NK-92 (cell line): ENCODE results near the gene CFAP58.

Experiments used
- DNase-seq: peaks from one replicate; lab custom pipeline; 2025; ENCODE audit not compliant: unreplicated experiment; lab: John Stamatoyannopoulos, UW

Gene CFAP58

DNA sequence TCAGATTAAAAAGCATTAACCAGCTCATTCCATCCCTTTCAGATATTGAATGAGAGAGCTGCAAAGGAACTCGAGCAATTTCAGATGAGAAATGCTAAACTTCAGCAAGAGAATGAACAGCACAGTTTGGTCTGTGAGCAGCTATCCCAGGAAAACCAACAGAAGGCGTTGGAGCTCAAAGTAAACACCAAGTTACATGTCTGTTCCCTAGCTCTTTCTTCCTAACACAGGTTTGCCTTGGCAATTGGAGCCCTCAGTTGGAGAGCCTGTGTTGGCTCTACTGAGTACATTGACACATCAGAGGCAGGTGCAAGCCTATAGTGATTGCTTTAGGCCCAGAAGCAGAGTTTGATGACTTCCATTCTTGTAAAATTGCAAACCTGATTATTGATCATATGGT lies 14.7 kb downstream of the CFAP58 start:
- DNase-seq = no peak

GRCh38 chr10:104371753-104372152 lies 18.1 kb downstream of the CFAP58 start:
- no peak for DNase-seq

- DNase-seq = no peak
Observed at GRCh38 chr10:104374591-104374990, 21.0 kb downstream of the CFAP58 start.

DNA sequence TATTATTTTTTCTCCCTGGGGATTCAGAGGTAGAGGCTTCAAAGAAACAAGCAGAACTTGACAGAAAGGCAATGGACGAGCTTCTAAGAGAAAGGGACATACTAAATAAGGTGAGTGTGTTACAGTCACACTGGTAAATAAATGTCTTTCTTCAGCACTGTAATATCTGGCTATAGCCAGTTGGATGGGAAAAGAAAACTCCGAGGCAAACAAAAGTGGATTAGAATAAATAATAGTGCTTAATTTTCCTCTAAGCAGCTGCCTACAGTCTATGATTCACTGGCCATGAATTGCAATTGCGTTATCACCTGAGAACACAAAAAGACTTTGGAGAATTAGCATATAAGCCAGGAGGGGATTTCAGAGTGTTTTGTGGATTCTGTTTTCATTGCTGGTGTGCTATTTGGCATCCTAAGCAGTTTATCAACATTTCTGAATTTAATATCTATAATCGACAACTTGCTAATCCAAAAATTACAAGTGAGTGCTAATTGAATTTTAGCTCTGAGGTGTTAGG lies 23.2 kb downstream of the CFAP58 start:
- DNase-seq = no peak

- no peak for DNase-seq
Observed at GRCh38 chr10:104380336-104380735, 26.7 kb downstream of the CFAP58 start.

- DNase-seq = no peak
Observed at GRCh38 chr10:104387130-104387888, 33.7 kb downstream of the CFAP58 start.

DNA sequence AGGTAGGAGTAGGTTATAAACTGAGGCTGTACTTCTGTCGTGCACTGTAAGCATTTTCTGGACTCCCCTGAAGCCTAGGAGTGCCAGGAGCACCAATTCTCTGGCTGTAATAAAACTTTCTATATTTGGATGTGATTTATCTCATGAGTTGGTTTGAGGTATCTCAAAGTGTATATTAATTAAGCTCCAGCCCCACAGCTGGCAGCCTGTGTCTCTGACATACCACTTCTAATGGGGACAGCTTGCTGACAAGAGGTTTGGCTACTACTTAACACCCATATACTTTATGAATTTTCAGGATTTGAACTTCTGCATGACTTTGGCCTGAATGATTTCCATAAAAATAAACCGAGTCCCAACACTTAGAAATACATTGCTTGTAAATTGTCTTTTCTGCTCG lies 35.2 kb downstream of the CFAP58 start:
- DNase-seq = no peak

DNA sequence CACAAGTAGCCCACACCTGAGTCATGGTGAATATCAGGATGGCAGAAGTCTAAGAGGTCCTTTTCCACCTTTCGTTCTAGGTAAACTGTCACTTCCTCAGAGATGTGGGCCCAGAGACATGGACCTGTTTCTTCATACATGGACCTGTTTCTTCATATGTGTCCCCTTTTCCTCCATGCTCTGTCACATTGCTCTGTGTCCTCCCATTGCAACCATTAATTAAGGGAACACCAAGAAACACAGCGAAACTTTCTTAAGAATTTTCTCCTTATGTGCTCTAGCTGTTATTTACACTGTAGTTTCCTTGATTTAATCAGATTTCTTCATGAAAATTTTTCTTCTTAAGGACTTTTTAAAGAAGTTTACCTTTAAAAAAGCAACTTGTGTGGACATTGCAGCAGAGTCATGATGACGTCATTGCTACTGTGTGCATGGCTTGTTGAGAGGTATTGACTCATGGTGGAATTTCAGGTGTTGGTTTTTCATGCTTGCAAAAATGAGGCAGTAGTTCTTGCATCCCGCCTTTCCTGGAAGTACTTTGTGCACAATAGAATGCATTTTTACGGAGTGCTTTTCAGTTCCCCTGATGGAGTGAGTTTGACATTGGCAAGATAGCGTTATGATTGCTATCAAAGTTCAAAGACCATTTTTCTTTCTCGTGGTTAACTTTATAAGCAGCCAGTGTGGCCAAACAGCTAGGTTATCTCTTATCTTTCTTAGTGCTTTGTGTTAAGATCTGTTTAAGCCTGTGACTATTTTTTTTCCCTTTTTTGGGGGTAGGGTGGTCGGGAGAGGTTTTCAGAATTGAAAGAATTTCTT lies 37.7 kb downstream of the CFAP58 start:
- no peak for DNase-seq

DNA sequence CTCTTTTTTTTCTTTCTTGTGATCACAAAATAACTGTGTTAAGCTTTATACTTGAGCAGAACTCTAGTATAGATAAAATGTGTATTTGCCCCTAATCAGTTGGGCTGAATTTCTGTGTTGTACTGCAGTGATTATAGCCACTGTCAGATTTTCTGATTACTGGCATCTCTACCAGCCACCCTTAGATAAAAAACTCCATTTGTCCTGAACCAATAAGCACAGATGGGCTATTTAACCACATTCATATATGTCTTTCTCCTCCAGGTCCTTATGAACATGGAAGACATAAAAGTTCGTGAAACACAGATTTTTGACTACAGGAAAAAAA lies 38.3 kb downstream of the CFAP58 start:
- DNase-seq = no peak

DNA sequence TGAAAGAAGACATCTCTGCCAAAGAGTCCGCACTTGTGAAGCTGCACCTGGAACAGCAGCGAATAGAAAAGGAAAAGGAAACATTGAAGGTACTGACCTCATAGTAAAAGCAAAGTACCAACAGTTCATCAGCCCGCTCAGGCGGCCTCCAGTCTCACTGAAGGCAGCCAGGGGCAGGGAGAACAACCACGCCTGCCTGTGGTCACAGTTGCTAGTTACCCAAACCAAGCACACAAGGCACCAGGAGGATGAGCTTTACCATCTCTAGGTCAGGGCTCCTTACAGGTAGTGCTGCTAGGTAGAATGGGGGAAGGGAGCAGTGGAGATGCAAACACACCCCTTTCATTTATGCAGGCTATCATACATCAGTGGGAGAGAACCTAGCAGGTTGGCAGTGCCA lies 39.8 kb downstream of the CFAP58 start:
- DNase-seq = no peak

DNA sequence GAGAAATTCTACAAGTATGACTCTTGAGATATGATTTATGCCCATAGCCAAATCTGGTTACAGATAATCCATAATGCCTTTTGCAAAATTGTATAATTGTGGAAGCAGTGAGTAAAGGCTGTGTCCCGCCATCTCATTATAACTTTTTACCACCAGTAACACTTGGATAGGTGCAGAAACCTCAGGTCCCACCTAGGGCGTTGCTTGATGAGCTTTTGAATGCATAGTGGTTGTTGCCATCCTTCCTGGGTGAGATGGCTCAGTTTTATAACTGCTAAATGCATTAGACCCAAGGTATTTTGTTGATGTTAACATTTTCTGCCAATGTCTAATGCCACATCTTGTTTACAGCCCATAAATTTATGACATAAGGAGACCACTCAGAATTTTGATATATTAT lies 42.9 kb downstream of the CFAP58 start:
- no peak for DNase-seq

GRCh38 chr10:104403636-104404035 lies 50.0 kb downstream of the CFAP58 start:
- no peak for DNase-seq

DNA sequence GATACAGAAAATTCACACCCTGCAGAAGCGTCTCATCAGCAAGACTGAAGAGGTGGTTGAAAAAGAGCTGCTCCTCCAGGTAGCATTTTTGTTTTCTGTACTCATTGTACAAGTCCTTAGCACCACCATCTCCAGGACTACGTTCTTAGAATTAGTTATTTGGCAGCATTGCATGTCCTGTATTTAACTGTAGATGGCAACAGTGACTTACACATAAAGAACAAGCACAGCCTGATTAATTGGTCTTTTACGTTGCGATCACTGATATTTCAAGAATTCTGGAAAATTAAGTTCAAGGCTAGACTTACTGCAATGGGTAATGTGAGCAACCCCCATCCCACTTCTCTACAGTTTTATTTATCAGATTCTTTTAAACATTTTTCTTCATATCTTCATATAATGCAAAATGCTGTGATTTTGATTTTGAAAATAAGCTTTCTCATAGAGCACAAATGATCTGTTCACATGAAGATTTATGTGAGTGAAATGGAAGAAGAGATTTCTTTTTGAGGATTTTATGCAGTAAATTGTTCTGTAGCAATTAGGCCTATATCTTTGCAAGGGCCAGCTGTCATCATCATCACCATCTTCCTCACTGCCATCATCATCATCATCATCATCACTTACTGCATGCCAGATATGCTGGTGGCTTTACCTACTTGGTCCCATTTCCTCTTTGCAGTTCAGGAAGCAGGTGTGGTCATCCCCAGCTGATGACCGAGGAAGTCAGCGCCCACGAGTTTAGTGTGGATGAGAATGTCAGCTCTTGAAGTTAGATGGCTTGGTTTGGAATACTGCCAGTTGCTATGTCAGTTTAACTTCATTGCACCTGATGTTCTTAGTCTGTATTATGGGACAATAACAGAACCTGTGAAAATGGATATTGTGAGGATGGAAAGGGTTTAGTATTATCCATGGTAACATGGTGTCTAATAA lies 53.4 kb downstream of the CFAP58 start:
- no peak for DNase-seq

GRCh38 chr10:104413528-104413927 lies 59.9 kb downstream of the CFAP58 start:
- no peak for DNase-seq

DNA sequence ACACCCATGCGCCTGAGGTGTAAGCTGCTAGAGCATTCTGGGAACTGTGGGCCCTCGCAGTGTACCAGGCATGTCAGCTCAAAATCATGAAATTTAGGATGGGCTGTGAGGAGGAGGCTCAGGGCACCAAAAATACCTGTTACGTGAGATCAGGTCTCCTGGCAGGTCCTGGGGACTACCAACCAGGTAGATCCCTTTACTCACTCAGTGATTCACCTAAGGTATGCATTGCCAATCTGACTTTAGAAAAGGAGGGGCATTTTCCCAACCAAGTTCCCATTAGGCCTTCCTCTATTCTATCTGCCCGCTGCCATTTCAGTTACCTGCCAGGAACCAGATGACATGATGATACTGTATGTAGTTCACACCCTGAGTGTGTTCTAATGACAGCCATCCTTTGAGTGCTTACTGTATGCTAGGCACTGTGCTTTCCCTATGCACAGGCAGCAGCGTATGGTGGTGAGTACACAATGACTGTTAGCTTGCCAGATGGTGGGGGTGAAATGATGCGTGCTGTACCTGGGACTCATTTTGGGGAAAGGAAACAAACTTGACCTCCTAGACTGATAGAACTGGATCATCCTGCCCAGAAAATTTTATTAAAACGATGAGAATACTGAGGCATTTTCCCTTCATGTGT lies 62.0 kb downstream of the CFAP58 start:
- no peak for DNase-seq

DNA sequence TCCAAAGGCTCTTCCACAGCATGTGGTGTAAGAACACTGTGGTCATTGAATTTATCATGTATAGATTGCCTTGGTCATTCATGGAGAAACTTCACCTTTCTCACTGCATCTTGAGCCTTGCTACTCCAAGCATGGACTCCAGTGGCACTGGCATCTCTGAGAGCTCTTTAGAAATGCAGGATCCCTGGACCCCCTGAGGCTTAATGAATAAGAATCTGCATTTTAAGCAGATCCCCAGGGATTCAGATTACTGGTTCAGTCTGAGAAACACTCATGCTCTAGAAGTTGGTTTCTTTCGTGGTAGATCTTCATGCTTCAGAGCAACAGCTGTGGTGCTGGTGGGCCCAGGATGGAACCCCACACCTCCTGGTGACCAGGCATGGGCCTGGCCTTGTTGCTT lies 63.2 kb downstream of the CFAP58 start:
- no peak for DNase-seq

DNA sequence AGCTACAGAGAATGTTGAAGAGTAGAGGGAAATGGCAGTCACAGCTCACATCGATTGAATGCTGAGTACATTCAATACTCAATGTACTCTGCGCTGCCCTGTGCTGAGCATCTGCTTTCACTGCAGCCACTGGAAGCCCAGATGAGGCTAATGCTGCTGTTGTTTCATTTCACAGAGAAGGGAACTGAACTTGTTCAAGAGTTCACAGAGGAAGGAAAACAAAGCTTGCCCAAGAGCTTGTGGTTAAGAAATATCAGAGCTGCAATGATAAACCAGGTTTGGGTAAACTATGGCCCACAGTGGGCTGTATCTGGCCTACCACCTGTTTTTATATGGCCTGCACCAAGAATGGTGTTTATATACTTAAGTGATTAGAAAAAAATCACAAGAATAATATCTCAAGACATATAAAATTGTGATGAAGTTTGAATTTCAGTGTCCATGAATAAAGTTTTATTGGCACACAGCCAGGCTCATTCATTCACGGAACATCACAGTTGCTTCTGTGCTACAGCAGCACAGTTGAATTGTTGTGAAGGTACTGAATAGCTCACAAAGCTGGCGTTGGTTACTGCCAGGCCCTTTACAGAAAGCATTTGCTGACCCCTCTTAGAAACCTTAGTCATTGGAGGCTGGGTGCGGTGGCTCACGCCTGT lies 64.1 kb downstream of the CFAP58 start:
- no peak for DNase-seq

DNA sequence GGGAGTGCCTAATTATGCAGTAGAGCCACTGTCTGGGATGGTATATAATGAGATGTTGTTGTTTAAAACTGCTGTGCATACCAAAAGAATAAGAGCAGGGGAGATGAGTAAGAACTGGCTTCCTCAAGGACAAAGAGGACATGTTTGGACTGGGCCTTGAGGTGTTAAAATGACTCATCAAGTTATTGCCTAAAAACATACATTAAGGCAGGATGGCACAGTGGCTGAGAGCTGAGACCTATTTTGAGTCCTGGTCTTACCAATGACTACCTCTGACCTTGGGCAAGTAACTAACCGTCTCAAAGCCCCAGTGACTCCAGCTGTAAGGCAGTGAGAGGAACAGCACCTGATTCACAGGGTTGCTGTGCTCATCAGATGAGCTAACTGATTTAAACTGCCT lies 71.1 kb downstream of the CFAP58 start:
- no peak for DNase-seq

DNA sequence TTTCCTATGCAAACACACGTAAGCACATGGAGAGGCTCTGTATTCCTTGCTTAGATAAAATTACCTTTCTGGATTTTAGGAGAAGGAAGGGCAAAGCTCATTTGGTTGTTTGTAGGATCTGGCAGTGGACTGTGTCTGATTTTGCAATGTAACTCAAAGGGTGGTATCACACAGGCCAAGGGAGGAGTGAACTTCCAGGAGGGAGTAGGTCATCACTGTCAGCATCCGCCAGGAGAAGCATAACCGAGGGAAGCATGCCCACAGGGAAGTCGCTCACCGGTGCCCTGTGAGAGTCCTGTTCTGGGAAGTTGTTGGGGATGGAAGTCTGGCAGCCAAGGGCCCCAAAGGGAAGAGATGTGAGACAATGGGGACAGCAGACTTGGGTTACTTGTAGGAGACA lies 74.4 kb downstream of the CFAP58 start:
- no peak for DNase-seq

GRCh38 chr10:104429846-104430245 lies 76.2 kb downstream of the CFAP58 start:
- no peak for DNase-seq
